IPS DF 6.9 (cell line): ENCODE data around the gene SNX30.

ENCODE experiments used
- DNase-seq: peaks from one replicate; pipeline ENCODE4 v3.0.0-alpha.2; 2013; ENCODE audit warnings: low read depth, low spot score
- H3K27ac ChIP-seq: one replicate; pipeline ENCODE4 v1.5.1; 2013; ENCODE audit warnings: low read length, control low read depth
- H3K27me3 ChIP-seq: 2 replicates; pipeline ENCODE4 v1.6.1; 2013; ENCODE audit warnings: mild to moderate bottlenecking, low read length; ENCODE audit not compliant: control insufficient read depth, insufficient read depth
- H3K36me3 ChIP-seq: 2 replicates; pipeline ENCODE4 v1.6.1; 2013; ENCODE audit warnings: low read length; ENCODE audit not compliant: control insufficient read depth, insufficient read depth
- H3K4me1 ChIP-seq: 2 replicates; pipeline ENCODE4 v1.6.1; 2013; ENCODE audit warnings: low read length; ENCODE audit not compliant: control insufficient read depth, insufficient read depth
- H3K4me3 ChIP-seq: 2 replicates; pipeline ENCODE4 v1.5.1; 2013; ENCODE audit warnings: mild to moderate bottlenecking, low read length
- H3K9me3 ChIP-seq: 2 replicates; pipeline ENCODE4 v1.6.1; 2013; ENCODE audit warnings: low read length, inconsistent platforms; ENCODE audit not compliant: control insufficient read depth, insufficient read depth
- WGBS: extraction: QIAGEN DNeasy Blood & Tissue Kit; methylation state at CpG from one replicate; pipeline ENCODE4 v1.1.7; 2013; ENCODE audit warnings: mixed read lengths, missing lambda C conversion rate; ENCODE audit not compliant: insufficient read length, insufficient coverage; 5-methylcytosine and 5-hydroxymethylcytosine counted together

Gene SNX30

GRCh38 chr9:112894699-112895098 is 144.1 kb downstream of the SNX30 start:
- peaks cover 8% of the 10 kb centered on the region; the same call in 1 of the 2 replicates for H3K27me3 ChIP-seq
- no peak for DNase-seq
- no peaks in the 10 kb centered on the region for H3K36me3 ChIP-seq
- no CpG with 5 or more reads among the region's 1 CpG for WGBS
- H3K27ac ChIP-seq = no peak overlapping the region
- H3K4me1 ChIP-seq = no peaks in the 10 kb centered on the region
- no peak overlapping the region for H3K4me3 ChIP-seq
- no peaks in the 10 kb centered on the region for H3K9me3 ChIP-seq

GRCh38 chr9:112896131-112896530 is 145.6 kb downstream of the SNX30 start:
- no peak for DNase-seq
- Histone ChIP-seq H3K4me1 (no peaks in the 10 kb centered on the region), H3K9me3 (no peaks in the 10 kb centered on the region), H3K36me3 (no peaks in the 10 kb centered on the region), H3K27me3 (peaks cover 2% of the 10 kb centered on the region; the same call in 1 of the 2 replicates), H3K27ac (no peak overlapping the region), H3K4me3 (no peak overlapping the region)
- WGBS = no CpG with 5 or more reads among the region's 3 CpGs

- H3K36me3 ChIP-seq = no peaks in the 10 kb centered on the region
- no peak overlapping the region for H3K27ac ChIP-seq
- no peak overlapping the region for H3K4me3 ChIP-seq
- H3K9me3 ChIP-seq = no peaks in the 10 kb centered on the region
- no peaks in the 10 kb centered on the region for H3K27me3 ChIP-seq
- no peak for DNase-seq
- WGBS = no CpG with 5 or more reads among the region's 6 CpGs
- no peaks in the 10 kb centered on the region for H3K4me1 ChIP-seq
Observed at GRCh38 chr9:112898872-112899311, 148.3 kb downstream of the SNX30 start.

GRCh38 chr9:112900488-112900887 is 149.9 kb downstream of the SNX30 start:
- no peak for DNase-seq
- Histone ChIP-seq H3K36me3 (no peaks in the 10 kb centered on the region), H3K4me1 (no peaks in the 10 kb centered on the region), H3K27me3 (no peaks in the 10 kb centered on the region), H3K4me3 (no peak overlapping the region), H3K9me3 (no peaks in the 10 kb centered on the region), H3K27ac (no peak overlapping the region)
- WGBS = no CpG with 5 or more reads among the region's 4 CpGs

GRCh38 chr9:112900901-112901300 is 150.3 kb downstream of the SNX30 start:
- DNase-seq = no peak
- H3K9me3 ChIP-seq = no peaks in the 10 kb centered on the region
- no peak overlapping the region for H3K4me3 ChIP-seq
- no peaks in the 10 kb centered on the region for H3K27me3 ChIP-seq
- H3K4me1 ChIP-seq = no peaks in the 10 kb centered on the region
- no peaks in the 10 kb centered on the region for H3K36me3 ChIP-seq
- H3K27ac ChIP-seq = no peak overlapping the region
- WGBS = no CpG with 5 or more reads among the region's 1 CpG

- Histone ChIP-seq H3K36me3 (no peaks in the 10 kb centered on the region), H3K4me3 (no peak overlapping the region), H3K4me1 (no peaks in the 10 kb centered on the region), H3K27ac (no peak overlapping the region), H3K9me3 (no peaks in the 10 kb centered on the region), H3K27me3 (no peaks in the 10 kb centered on the region)
- no peak for DNase-seq
- WGBS = no CpG with 5 or more reads among the region's 4 CpGs
Observed at GRCh38 chr9:112905084-112905483, 154.5 kb downstream of the SNX30 start.

GRCh38 chr9:112911736-112912135 is 161.2 kb downstream of the SNX30 start:
- DNase-seq = no peak
- H3K4me1 ChIP-seq = no peaks in the 10 kb centered on the region
- H3K4me3 ChIP-seq = no peak overlapping the region
- no CpG with 5 or more reads among the region's 2 CpGs for WGBS
- H3K27me3 ChIP-seq = no peaks in the 10 kb centered on the region
- H3K27ac ChIP-seq = no peak overlapping the region
- H3K36me3 ChIP-seq = no peaks in the 10 kb centered on the region
- H3K9me3 ChIP-seq = no peaks in the 10 kb centered on the region; the same call in 1 of the 2 replicates

- Histone ChIP-seq H3K4me3 (no peak overlapping the region), H3K27ac (no peak overlapping the region), H3K27me3 (no peaks in the 10 kb centered on the region), H3K36me3 (no peaks in the 10 kb centered on the region), H3K9me3 (no peaks in the 10 kb centered on the region; the same call in 1 of the 2 replicates), H3K4me1 (no peaks in the 10 kb centered on the region)
- DNase-seq = no peak
- no CpG with 5 or more reads among the region's 3 CpGs for WGBS
Observed at GRCh38 chr9:112912636-112913035, 162.1 kb downstream of the SNX30 start.

GRCh38 chr9:112913326-112913725 is 162.8 kb downstream of the SNX30 start:
- no peak for DNase-seq
- Histone ChIP-seq H3K4me1 (no peaks in the 10 kb centered on the region), H3K4me3 (no peak overlapping the region), H3K36me3 (no peaks in the 10 kb centered on the region), H3K27me3 (no peaks in the 10 kb centered on the region), H3K27ac (no peak overlapping the region), H3K9me3 (no peaks in the 10 kb centered on the region; the same call in 1 of the 2 replicates)
- WGBS = no CpG with 5 or more reads among the region's 4 CpGs

GRCh38 chr9:112914524-112914923 is 164.0 kb downstream of the SNX30 start:
- Histone ChIP-seq H3K4me1 (no peaks in the 10 kb centered on the region), H3K27ac (no peak overlapping the region), H3K36me3 (no peaks in the 10 kb centered on the region), H3K27me3 (no peaks in the 10 kb centered on the region), H3K9me3 (no peaks in the 10 kb centered on the region; the same call in 1 of the 2 replicates), H3K4me3 (no peak overlapping the region)
- WGBS = no CpG with 5 or more reads among the region's 2 CpGs
- DNase-seq = no peak
